ENCODE measurements around the gene GATD1.

- no peak for TF ChIP-seq EZH2 (IDR thresholded peaks at IDR 0.05; ENCODE audit: borderline replicate concordance, insufficient read depth, low read length, poor library complexity, severe bottlenecking)
- TF ChIP-seq POLR2AphosphoS5 (IDR thresholded peaks at IDR 0.05): peak; percentile 83
Observed at GRCh38 chr11:747158-748006, 29.9 kb downstream of the GATD1 start, which contains the start of gene TALDO1.

Measured in neural cell (in vitro differentiated cells).